HFF-Myc (cell line): ENCODE measurements around the gene HSD17B3.
"Not testable (repeated sequence)": the region's sequence is repeated elsewhere in the genome, so short reads cannot be mapped to it uniquely, and the experiment has no call there.

Experiments used
- DNase-seq: peaks from one replicate; pipeline ENCODE4 v3.0.0-alpha.2; 2011; ENCODE audit warnings: low read depth; ENCODE audit errors: extremely low read depth
- H3K4me3 ChIP-seq: replicated peaks from 2 replicates; pipeline ENCODE4 v1.5.1; 2011; ENCODE audit warnings: low read depth, mild to moderate bottlenecking, control low read depth, low read length
- TF ChIP-seq, protein P1 (sequence below): IDR thresholded peaks from 2 replicates; pipeline ENCODE4 v1.5.1; 2012; ENCODE audit warnings: mild to moderate bottlenecking, low read depth, low read length, control low read depth; ENCODE audit errors: missing control alignments

The HSD17B3 gene

GRCh38 chr9:96323169-96323568, 21.2 kb upstream of the HSD17B3 start:
- no peak overlapping the region for H3K4me3 ChIP-seq
- TF ChIP-seq, protein P1, sequence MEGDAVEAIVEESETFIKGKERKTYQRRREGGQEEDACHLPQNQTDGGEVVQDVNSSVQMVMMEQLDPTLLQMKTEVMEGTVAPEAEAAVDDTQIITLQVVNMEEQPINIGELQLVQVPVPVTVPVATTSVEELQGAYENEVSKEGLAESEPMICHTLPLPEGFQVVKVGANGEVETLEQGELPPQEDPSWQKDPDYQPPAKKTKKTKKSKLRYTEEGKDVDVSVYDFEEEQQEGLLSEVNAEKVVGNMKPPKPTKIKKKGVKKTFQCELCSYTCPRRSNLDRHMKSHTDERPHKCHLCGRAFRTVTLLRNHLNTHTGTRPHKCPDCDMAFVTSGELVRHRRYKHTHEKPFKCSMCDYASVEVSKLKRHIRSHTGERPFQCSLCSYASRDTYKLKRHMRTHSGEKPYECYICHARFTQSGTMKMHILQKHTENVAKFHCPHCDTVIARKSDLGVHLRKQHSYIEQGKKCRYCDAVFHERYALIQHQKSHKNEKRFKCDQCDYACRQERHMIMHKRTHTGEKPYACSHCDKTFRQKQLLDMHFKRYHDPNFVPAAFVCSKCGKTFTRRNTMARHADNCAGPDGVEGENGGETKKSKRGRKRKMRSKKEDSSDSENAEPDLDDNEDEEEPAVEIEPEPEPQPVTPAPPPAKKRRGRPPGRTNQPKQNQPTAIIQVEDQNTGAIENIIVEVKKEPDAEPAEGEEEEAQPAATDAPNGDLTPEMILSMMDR = no peak
- DNase-seq = no peak

GRCh38 chr9:96322736-96323135, 20.8 kb upstream of the HSD17B3 start:
- DNase-seq = not testable (repeated sequence)

DNA sequence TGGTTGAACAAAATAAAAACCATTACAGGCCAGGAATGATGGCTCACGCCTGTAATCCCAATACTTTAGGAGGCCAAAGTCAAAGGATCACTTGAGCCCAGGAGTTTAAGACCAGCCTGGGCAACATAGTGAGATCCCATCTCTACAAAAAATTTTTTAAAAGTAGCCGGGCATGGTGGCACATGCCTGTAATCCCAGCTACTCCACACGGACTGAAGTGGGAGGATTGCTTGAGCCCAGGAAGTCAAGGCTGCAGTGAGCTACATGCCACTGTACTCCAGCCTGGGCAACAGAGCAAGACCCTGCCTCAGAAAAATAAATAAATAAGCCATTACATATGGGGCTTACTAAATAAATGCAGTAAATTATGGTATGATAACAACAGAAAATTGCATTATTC, 20.2 kb upstream of the HSD17B3 start:
- H3K4me3 ChIP-seq = not testable (repeated sequence)

More at GRCh38 chr9:96322736-96323135, 20.8 kb upstream of the HSD17B3 start:
- not testable (repeated sequence) for H3K4me3 ChIP-seq

GRCh38 chr9:96321515-96321914, 19.5 kb upstream of the HSD17B3 start:
- H3K4me3 ChIP-seq = no peak overlapping the region
- DNase-seq = no peak
- TF ChIP-seq, protein P1 = no peak

More for the DNA sequence above, 20.2 kb upstream of the HSD17B3 start:
- DNase-seq = not testable (repeated sequence)

DNA sequence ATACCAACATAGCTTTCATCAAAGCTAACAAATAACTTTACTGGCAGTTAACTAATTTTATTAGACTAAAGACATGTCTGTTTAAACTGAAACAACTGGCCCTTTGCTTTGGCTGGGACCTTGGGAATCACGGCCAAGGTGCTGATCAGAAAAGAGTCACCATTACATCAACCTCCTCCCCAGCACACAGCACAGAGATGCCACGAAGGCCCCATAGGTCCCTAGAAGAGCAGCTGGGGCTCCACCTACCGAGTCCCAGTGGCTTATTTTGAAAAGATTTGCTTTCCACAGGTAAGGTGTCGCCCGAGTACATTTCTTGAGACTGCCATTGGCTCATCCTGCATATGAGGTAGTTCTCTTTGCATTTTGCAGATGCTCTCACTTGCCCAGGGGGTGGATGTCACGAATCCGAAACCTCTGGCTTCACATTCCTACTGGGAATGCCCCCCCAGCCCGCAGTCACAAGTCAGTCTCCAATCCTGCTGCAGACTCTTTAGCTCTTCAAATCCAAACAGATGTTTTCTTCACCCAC, 18.8 kb upstream of the HSD17B3 start:
- no peak for DNase-seq
- TF ChIP-seq, protein P1 = no peak
- no peak overlapping the region for H3K4me3 ChIP-seq

DNA sequence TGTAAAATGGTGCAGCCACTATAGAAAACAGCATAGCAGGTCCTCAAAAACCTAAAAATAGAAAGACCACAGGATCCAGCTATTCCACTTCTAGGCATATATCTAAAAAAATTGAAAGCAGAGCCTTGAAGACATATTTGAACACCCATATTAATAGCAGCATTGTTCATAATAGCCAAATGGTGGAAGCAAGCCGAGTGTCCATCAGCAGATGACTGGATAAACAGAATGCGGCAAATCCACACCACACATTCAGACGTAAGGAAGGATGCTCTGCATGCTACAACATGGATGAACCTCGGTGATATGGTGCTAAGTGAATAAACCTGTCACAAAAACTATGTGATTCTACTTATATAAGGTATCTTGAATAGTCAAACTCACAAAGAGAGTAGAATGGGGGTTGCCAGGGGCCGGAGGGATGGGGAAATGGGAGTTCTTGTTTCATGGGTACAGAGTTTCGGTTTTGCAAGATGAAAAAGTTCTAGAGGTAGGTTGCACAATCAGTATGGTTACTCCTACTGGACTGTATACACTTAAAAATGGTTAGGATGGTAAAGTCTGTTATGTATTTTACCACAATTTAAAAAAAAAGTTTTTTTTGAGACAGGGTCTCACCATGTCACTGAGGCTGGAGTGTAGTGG, 17.1 kb upstream of the HSD17B3 start:
- no peak overlapping the region for H3K4me3 ChIP-seq
- TF ChIP-seq, protein P1 = no peak
- DNase-seq = no peak

DNA sequence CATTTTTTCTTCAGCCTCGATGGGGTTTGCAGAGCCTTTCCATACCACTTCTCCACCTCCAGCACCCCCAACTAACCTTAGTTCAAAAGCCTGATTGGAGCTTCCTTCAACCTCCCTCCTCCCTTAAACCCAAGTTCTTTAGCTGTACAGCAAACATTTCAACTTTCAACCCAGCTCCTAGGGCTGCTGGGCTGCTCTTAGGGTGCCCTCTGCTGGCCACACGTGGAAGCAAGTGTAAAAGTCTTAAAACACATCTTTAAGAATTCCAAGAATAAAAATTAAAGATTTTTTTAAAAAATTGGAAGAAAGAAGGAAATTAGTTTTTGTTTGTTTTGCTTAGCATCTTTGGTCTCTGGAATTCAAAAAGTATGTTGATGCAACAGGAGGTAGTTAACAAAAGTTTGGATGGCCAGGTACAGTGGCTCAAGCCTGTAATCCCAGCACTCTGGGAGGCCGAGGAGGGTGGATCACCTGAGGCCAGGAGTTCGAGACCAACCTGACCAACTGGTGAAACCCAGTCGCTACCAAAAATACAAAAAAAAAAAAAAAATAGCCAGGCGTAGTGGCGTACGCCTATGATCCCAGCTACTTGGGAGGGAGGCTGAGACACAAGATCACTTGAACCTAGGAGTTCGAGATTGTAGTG, 15.5 kb upstream of the HSD17B3 start:
- peak; percentile 16 for DNase-seq
- TF ChIP-seq, protein P1 = peak; percentile 85
- no peak overlapping the region for H3K4me3 ChIP-seq
